Measurements from ENCODE around the gene RPS16. TPM values are rescaled to one million over a fixed set of nuclear protein-coding genes. Genes with fewer than 3 reads are reported as not detected.

The RPS16 gene
- total RNA-seq, 1 experiment from 2014 or later, result 2,510 TPM

DNA sequence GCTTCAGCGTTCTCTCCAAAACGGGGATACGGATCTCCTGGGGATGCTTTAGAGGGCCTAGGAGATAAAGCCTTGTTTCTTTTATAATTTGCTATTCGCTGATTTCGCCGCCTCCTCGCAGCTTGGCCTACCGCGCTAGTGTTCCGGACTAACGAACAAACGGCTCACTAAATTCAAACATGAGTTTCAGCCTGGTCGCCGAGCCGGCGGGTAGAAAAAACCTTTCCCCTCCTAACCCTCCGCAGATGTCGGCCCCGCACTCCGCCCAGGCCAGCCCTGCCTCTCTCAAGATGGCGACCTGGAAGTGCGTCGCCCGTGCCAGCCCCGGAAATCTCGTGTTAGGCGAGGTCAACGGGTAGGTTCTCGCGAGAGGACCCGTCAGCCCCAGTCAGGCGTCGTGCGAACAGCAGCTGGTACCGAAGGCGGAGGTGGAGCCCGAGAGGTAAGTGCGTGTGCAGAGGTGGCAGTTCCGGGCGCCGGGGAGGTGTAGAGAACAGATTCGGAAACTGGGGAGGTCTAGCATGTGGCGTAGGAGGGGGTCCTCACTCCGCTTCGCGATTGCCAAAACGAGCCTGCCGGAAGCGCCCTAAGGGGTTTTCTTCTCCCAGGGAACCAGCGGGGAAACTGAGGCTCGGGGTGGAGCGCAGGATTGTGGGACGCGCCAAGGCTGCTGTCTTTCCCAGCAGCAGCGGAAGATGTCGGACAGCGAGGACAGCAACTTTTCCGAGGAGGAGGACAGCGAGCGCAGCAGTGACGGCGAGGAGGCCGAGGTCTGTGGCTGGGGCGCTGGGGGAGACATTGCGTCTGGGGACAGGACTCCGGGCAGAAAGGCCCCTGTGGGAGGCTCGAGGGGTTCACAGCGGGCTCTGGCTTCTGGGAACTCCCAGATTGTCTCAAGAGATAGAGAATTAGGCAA is 9.7 kb upstream of the RPS16 start, which contains the start of gene SUPT5H:
Gene SUPT5H (plus strand): TSS at position 387 of the 916 bp plus-strand sequence. CDS start 309 bp downstream, at position 696.
- Histone ChIP-seq H3K27ac (peak within 1 kb of the TSS; percentile 97), H3F3A (ENCODE audit: insufficient read depth, low read depth) (peaks cover 39% of the 10 kb centered on the region), H3K4me2 (peak within 1 kb of the TSS; percentile 100), H2AFZ (peak within 1 kb of the TSS; percentile 95), H3K4me1 (replicated peaks; ENCODE audit: insufficient read depth) (peaks cover 30% of the 10 kb centered on the region), H3K79me2 (ENCODE audit: low read depth) (peaks cover 57% of the 10 kb centered on the region), H3K9me3 (ENCODE audit: insufficient read depth, low read depth) (no peaks in the 10 kb centered on the region), H3K27me3 (ENCODE audit: insufficient read depth, low read depth) (no peaks in the 10 kb centered on the region), H3K36me3 (ENCODE audit: low read depth) (peaks cover 8% of the 10 kb centered on the region), H4K20me1 (ENCODE audit: insufficient read depth) (peaks cover 29% of the 10 kb centered on the region), H3K9me2 (ENCODE audit: insufficient read depth) (no peaks in the 10 kb centered on the region), H3K4me3 (peak within 1 kb of the TSS; percentile 83)
- DNase-seq, result peak; percentile 94 to 95
- BruUV-seq (replicated peaks), result TSS peak; percentile 50
- POLR2A ChIA-PET (ENCODE audit: unreplicated experiment), result interaction anchor here (0.5 to 2.0 kb wide), 5 partner anchors 10 to 1539 kb away, joined by 3 to 32 read pairs (median 8); partner anchors contain the start of genes RPS16, TIMM50 and WDR87
- TF ChIP-seq, protein P1, sequence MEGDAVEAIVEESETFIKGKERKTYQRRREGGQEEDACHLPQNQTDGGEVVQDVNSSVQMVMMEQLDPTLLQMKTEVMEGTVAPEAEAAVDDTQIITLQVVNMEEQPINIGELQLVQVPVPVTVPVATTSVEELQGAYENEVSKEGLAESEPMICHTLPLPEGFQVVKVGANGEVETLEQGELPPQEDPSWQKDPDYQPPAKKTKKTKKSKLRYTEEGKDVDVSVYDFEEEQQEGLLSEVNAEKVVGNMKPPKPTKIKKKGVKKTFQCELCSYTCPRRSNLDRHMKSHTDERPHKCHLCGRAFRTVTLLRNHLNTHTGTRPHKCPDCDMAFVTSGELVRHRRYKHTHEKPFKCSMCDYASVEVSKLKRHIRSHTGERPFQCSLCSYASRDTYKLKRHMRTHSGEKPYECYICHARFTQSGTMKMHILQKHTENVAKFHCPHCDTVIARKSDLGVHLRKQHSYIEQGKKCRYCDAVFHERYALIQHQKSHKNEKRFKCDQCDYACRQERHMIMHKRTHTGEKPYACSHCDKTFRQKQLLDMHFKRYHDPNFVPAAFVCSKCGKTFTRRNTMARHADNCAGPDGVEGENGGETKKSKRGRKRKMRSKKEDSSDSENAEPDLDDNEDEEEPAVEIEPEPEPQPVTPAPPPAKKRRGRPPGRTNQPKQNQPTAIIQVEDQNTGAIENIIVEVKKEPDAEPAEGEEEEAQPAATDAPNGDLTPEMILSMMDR (conservative IDR thresholded peaks at IDR 0.05), result no peak
- TF ChIP-seq EZH2 (IDR thresholded peaks at IDR 0.05; ENCODE audit: low read depth), result no peak
- CTCF ChIA-PET, result interaction anchor here (0.6 kb wide), 1 partner anchor 97 kb away, joined by 4 read pairs; no protein-coding TSS in a partner anchor
- intact Hi-C loops (cut with micrococcal nuclease; ENCODE audit: unreplicated experiment), result loop anchor here (1.0 to 10.0 kb wide), 5 partner anchors 33 to 319 kb away; partner anchors contain the start of genes EID2B, MED29, PAF1 and PLEKHG2

GRCh38 chr19:39444598-39445195 is 8.9 kb upstream of the RPS16 start:
- H3K27ac ChIP-seq, result peak overlapping the region; percentile 97
- CTCF ChIA-PET, result interaction anchor here (0.6 kb wide), 1 partner anchor 98 kb away, joined by 4 read pairs; no protein-coding TSS in a partner anchor
- no peak for TF ChIP-seq EZH2 (IDR thresholded peaks at IDR 0.05; ENCODE audit: low read depth)
- TF ChIP-seq, protein P1 (conservative IDR thresholded peaks at IDR 0.05), result no peak
- BruUV-seq (replicated peaks), result TSS peak; percentile 95
- peaks cover 30% of the 10 kb centered on the region for H3K4me1 ChIP-seq (replicated peaks; ENCODE audit: insufficient read depth)
- H3K4me3 ChIP-seq, result peak overlapping the region; percentile 83
- POLR2A ChIA-PET (ENCODE audit: unreplicated experiment), result interaction anchor here (0.5 to 2.0 kb wide), 2 partner anchors 9 to 37 kb away, joined by 3 to 32 read pairs; partner anchors contain the start of gene RPS16
- peak overlapping the region; percentile 92 for H3K4me2 ChIP-seq
- intact Hi-C loops (cut with micrococcal nuclease; ENCODE audit: unreplicated experiment), result loop anchor here (1.0 to 10.0 kb wide), 5 partner anchors 32 to 320 kb away; partner anchors contain the start of genes EID2B, MED29, PAF1 and PLEKHG2
- H3F3A ChIP-seq (ENCODE audit: insufficient read depth, low read depth), result peaks cover 44% of the 10 kb centered on the region
- H3K79me2 ChIP-seq (ENCODE audit: low read depth), result peaks cover 49% of the 10 kb centered on the region
- no peak for DNase-seq
- H3K9me2 ChIP-seq (ENCODE audit: insufficient read depth), result no peaks in the 10 kb centered on the region
- H3K36me3 ChIP-seq (ENCODE audit: low read depth), result peaks cover 7% of the 10 kb centered on the region
- peak overlapping the region; percentile 71; the same call in 1 of the 2 replicates for H2AFZ ChIP-seq
- H4K20me1 ChIP-seq (ENCODE audit: insufficient read depth), result peaks cover 23% of the 10 kb centered on the region
- H3K9me3 ChIP-seq (ENCODE audit: insufficient read depth, low read depth), result no peaks in the 10 kb centered on the region
- no peaks in the 10 kb centered on the region for H3K27me3 ChIP-seq (ENCODE audit: insufficient read depth, low read depth)
